H1 (cell line): ENCODE results near the gene CEBPG. TPM values are rescaled to one million over a fixed set of nuclear protein-coding genes. Genes with fewer than 3 reads are reported as not detected.

Experiments
- CTCF ChIA-PET: fragments of 300-600 bp; sonication (Branson Sonifier 250); formaldehyde crosslinking; loops from one replicate; lab custom pipeline; 2021; ENCODE audit not compliant: partially characterized antibody; lab: Charles Lee
- POLR2A ChIA-PET: fragments of 300-600 bp; sonication (Branson Sonifier 250); formaldehyde crosslinking; loops from one replicate; lab custom pipeline; 2021; ENCODE audit warnings: inconsistent platforms; ENCODE audit not compliant: partially characterized antibody; lab: Charles Lee
- DNase-seq, 2 experiments: peaks; one replicate each; pipeline versions ENCODE4 v3.0.0 to v3.0.0-alpha.2; 2010 to 2022; ENCODE audit warnings: low spot score in 2 of 2, low read depth in 1 of 2, mixed read lengths in 1 of 2
- FAIRE-seq: peaks from 2 replicates; lab custom pipeline; 2011; peaks lifted over from hg19 to GRCh38; lab: Jason Lieb, UNC
- H2AFZ ChIP-seq: 2 replicates; pipeline ENCODE4 v1.8.1; 2012; ENCODE audit warnings: low read length, inconsistent platforms
- H2AK5ac ChIP-seq: 2 replicates; pipeline ENCODE4 v1.6.1; 2013; ENCODE audit warnings: low read depth, low read length
- H2BK120ac ChIP-seq: replicated peaks from 2 replicates; pipeline ENCODE3; 2013; ENCODE audit warnings: low read depth, low read length, inconsistent platforms
- H2BK12ac ChIP-seq: 2 replicates; pipeline ENCODE4 v1.6.1; 2013; ENCODE audit warnings: low read depth, low read length
- H2BK15ac ChIP-seq: 2 replicates; pipeline ENCODE4 v1.6.1; 2013; ENCODE audit warnings: low read length
- H2BK20ac ChIP-seq: 2 replicates; pipeline ENCODE4 v1.6.1; 2013; ENCODE audit warnings: low read length
- H2BK5ac ChIP-seq: 2 replicates; pipeline ENCODE4 v1.6.1; 2013; ENCODE audit warnings: low read depth, low read length
- H3K14ac ChIP-seq: 2 replicates; pipeline ENCODE4 v1.6.1; 2013; ENCODE audit warnings: inconsistent platforms; ENCODE audit not compliant: insufficient read length
- H3K18ac ChIP-seq: 2 replicates; pipeline ENCODE4 v1.6.1; 2013; ENCODE audit warnings: low read length; ENCODE audit errors: extremely low read depth
- H3K23ac ChIP-seq: 2 replicates; pipeline ENCODE4 v1.6.1; 2013; ENCODE audit warnings: inconsistent platforms; ENCODE audit not compliant: insufficient read length
- H3K23me2 ChIP-seq: 2 replicates; pipeline ENCODE4 v1.6.1; 2013; ENCODE audit warnings: low read depth, low read length
- H3K27ac ChIP-seq: 2 replicates; pipeline ENCODE4 v1.6.1; 2011; ENCODE audit warnings: low read depth, low read length, inconsistent platforms
- H3K27me3 ChIP-seq, 4 experiments: replicated peaks in 1 of 4; 1 replicate in 1 of 4; 2 replicates in 3 of 4; pipeline versions ENCODE4 v1.6.1 to v1.8.1; 2011 to 2013; ENCODE audit warnings: low read length in 3 of 4, mild to moderate bottlenecking in 3 of 4, inconsistent platforms in 2 of 4, mixed read lengths in 2 of 4, moderate library complexity in 1 of 4; ENCODE audit not compliant: control insufficient read depth in 3 of 4, insufficient read depth in 3 of 4; ENCODE audit errors: extremely low read depth in 1 of 4
- H3K36me3 ChIP-seq, 4 experiments: 2 replicates each; pipeline versions ENCODE4 v1.6.1 to v1.8.1; 2011 to 2013; ENCODE audit warnings: mild to moderate bottlenecking in 4 of 4, low read length in 3 of 4, moderate library complexity in 2 of 4, control low read depth in 1 of 4, inconsistent platforms in 1 of 4; ENCODE audit not compliant: insufficient read depth in 4 of 4, control insufficient read depth in 2 of 4
- H3K4ac ChIP-seq: replicated peaks from 2 replicates; pipeline ENCODE3; 2013; ENCODE audit warnings: low read length, low read depth, mixed read lengths, inconsistent platforms; ENCODE audit not compliant: insufficient read length
- H3K4me1 ChIP-seq, 4 experiments: replicated peaks in 1 of 4; 1 replicate in 1 of 4; 2 replicates in 3 of 4; pipeline versions ENCODE4 v1.6.1 to v1.8.1; 2011 to 2013; ENCODE audit warnings: low read length in 3 of 4, inconsistent platforms in 2 of 4, mixed read lengths in 1 of 4; ENCODE audit not compliant: insufficient read depth in 4 of 4, control insufficient read depth in 3 of 4
- H3K4me2 ChIP-seq, 2 experiments: 2 replicates each; pipeline versions ENCODE4 v1.6.1 to v1.8.1; 2011 to 2013; ENCODE audit warnings: low read depth in 2 of 2, low read length in 2 of 2, control low read depth in 1 of 2, inconsistent platforms in 1 of 2, mild to moderate bottlenecking in 1 of 2; ENCODE audit not compliant: insufficient read depth in 1 of 2
- H3K4me3 ChIP-seq, 4 experiments: fragments of 200-600, 300-600 bp in 1 of 4; sonication (generic), shearing (Covaris generic), sonication (Bioruptor Twin) in 1 of 4; 2 replicates each; pipeline versions ENCODE4 v1.5.1 to v1.8.1; 2011 to 2016; ENCODE audit warnings: low read length in 4 of 4, low read depth in 3 of 4, control low read depth in 2 of 4, inconsistent platforms in 2 of 4, mild to moderate bottlenecking in 2 of 4, mixed read lengths in 1 of 4, moderate library complexity in 1 of 4; ENCODE audit not compliant: insufficient read depth in 2 of 4; ENCODE audit errors: extremely low read depth in 1 of 4
- H3K56ac ChIP-seq: replicated peaks from 2 replicates; pipeline ENCODE3; 2013; ENCODE audit warnings: low read depth, mild to moderate bottlenecking, mixed read lengths, low read length, inconsistent platforms; ENCODE audit not compliant: insufficient read length
- H3K79me1 ChIP-seq: 2 replicates; pipeline ENCODE4 v1.6.1; 2013; ENCODE audit warnings: low read depth, low read length, control low read depth
- H3K79me2 ChIP-seq, 2 experiments: 2 replicates each; pipeline versions ENCODE4 v1.6.1 to v1.8.1; 2012 to 2013; ENCODE audit warnings: low read length in 2 of 2, mild to moderate bottlenecking in 2 of 2, inconsistent platforms in 1 of 2; ENCODE audit not compliant: insufficient read depth in 2 of 2, control insufficient read depth in 1 of 2
- H3K9ac ChIP-seq, 4 experiments: replicated peaks in 1 of 4; 1 replicate in 1 of 4; 2 replicates in 3 of 4; pipeline versions ENCODE4 v1.6.1 to v1.8.1; 2011 to 2013; ENCODE audit warnings: low read depth in 3 of 4, low read length in 3 of 4, control low read depth in 2 of 4, mild to moderate bottlenecking in 2 of 4, moderate library complexity in 2 of 4, inconsistent platforms in 1 of 4; ENCODE audit errors: extremely low read depth in 1 of 4
- H3K9me3 ChIP-seq, 2 experiments: 2 replicates each; pipeline versions ENCODE4 v1.6.1 to v1.8.1; 2012 to 2013; ENCODE audit warnings: mild to moderate bottlenecking in 2 of 2, moderate library complexity in 2 of 2, control low read depth in 1 of 2, inconsistent platforms in 1 of 2, low read depth in 1 of 2, low read length in 1 of 2, mixed read lengths in 1 of 2; ENCODE audit not compliant: insufficient read depth in 2 of 2
- H4K20me1 ChIP-seq, 2 experiments: replicated peaks in 1 of 2; 2 replicates each; pipeline versions ENCODE3 to v1.8.1; 2011 to 2013; ENCODE audit warnings: inconsistent platforms in 2 of 2, low read length in 2 of 2, mild to moderate bottlenecking in 1 of 2; ENCODE audit not compliant: insufficient read depth in 2 of 2, control insufficient read depth in 1 of 2
- H4K5ac ChIP-seq: 2 replicates; pipeline ENCODE4 v1.6.1; 2013; ENCODE audit warnings: low read length, low read depth, mixed read lengths, inconsistent platforms; ENCODE audit not compliant: insufficient read length
- H4K8ac ChIP-seq: 2 replicates; pipeline ENCODE4 v1.8.0; 2013; ENCODE audit warnings: mild to moderate bottlenecking, moderate library complexity, low read length, inconsistent platforms; ENCODE audit not compliant: insufficient read depth; ENCODE audit errors: extremely low read depth
- H4K91ac ChIP-seq: replicated peaks from 2 replicates; pipeline ENCODE3; 2013; ENCODE audit warnings: low read length, mixed read lengths, inconsistent platforms; ENCODE audit not compliant: insufficient read length
- CREB1 ChIP-seq: IDR thresholded peaks from 2 replicates; pipeline ENCODE4 v1.6.1; 2012; ENCODE audit warnings: inconsistent platforms
- CTCF ChIP-seq, 3 experiments: IDR thresholded peaks; 1 replicate in 2 of 3; 2 replicates in 1 of 3; pipeline versions ENCODE4 v1.5.1 to v1.6.1; 2011; ENCODE audit warnings: low read length in 3 of 3, mild to moderate bottlenecking in 3 of 3, inconsistent platforms in 2 of 3, low read depth in 1 of 3, moderate library complexity in 1 of 3; ENCODE audit not compliant: insufficient read depth in 1 of 3; ENCODE audit errors: control extremely low read depth in 1 of 3
- E2F6 ChIP-seq: IDR thresholded peaks from 2 replicates; pipeline ENCODE4 v1.6.1; 2012; ENCODE audit warnings: inconsistent platforms
- FOSL1 ChIP-seq: IDR thresholded peaks from 2 replicates; pipeline ENCODE4 v1.6.1; 2011; ENCODE audit warnings: mild to moderate bottlenecking, low read depth, low read length, moderate library complexity; ENCODE audit not compliant: insufficient read depth
- GTF2F1 ChIP-seq: IDR thresholded peaks from 2 replicates; pipeline ENCODE4 v1.6.1; 2012; ENCODE audit warnings: low read depth, low read length, improper control_type of control experiment, borderline replicate concordance
- MAX ChIP-seq: IDR thresholded peaks from 2 replicates; pipeline ENCODE4 v1.6.1; 2012; ENCODE audit warnings: inconsistent platforms
- TBP ChIP-seq: IDR thresholded peaks from 2 replicates; pipeline ENCODE4 v1.6.1; 2011; ENCODE audit warnings: low read depth, low read length, improper control_type of control experiment
- WGBS, 2 experiments: shearing (Covaris generic) in 1 of 2; methylation state at CpG; one replicate each; pipeline versions ENCODE4 v1.1.6 to v1.1.7; 2013 to 2015; ENCODE audit warnings: low lambda C conversion rate in 2 of 2, mixed read lengths in 2 of 2, inconsistent platforms in 1 of 2, low coverage in 1 of 2, missing lambda C conversion rate in 1 of 2; ENCODE audit not compliant: insufficient replicate concordance in 2 of 2, insufficient coverage in 1 of 2, insufficient read length in 1 of 2; ENCODE audit errors: extremely low coverage in 1 of 2, missing lambda C conversion rate in 1 of 2; 5-methylcytosine and 5-hydroxymethylcytosine counted together
- polyA plus RNA-seq, 7 experiments: library from polyadenylated mRNA; depleted of rRNA in 3 of 7; stranded (reverse) in 5 of 7; unstranded in 2 of 7; fragments of >200 nt in 5 of 7; fragments of 200-250 nt in 2 of 7; gene quantifications; 1 replicate in 5 of 7; 2 replicates in 1 of 7; 4 replicates in 1 of 7; pipeline versions ENCODE4 v1.2.1 to v1.2.3, GENCODE V29; 2011 to 2013; ENCODE audit warnings: missing spikeins in 2 of 7, mixed read lengths in 2 of 7
- total RNA-seq: library from RNA; stranded (reverse); fragmentation: NEBNext Ultra II Directional; extraction: Animal tissue kit (Norgen Biotek cat#: 25700); gene quantifications from 2 replicates; pipeline ENCODE4 v1.2.1, GENCODE V29; 2021

The CEBPG gene
- total and polyA plus RNA-seq, 2 of the 8 experiments (the other 6 are each of a cell fraction or from before 2014, with no cell fraction given), result 12.3 to 35.4 TPM

GRCh38 chr19:33407140-33407551 lies 33.6 kb downstream of the CEBPG start:
- Histone ChIP-seq H3K23me2 (no peaks in the 10 kb centered on the region), H4K20me1 (peaks cover 0 to 10% of the 10 kb centered on the region in 2 experiments), H2BK12ac (no peak overlapping the region), H3K4ac (no peak overlapping the region), H3K4me2 (no peak overlapping the region), H3K9me3 (no peaks in the 10 kb centered on the region), H2BK15ac (no peak overlapping the region), H4K91ac (no peak overlapping the region), H4K8ac (peak overlapping the region; percentile 89; the same call in 1 of the 2 replicates), H3K4me1 (peaks cover 0 to 6% (median 5%) of the 10 kb centered on the region in 4 experiments; a peak in 5 of 7 replicates), H3K9ac (no peak overlapping the region), H3K14ac (no peak overlapping the region), H2AFZ (no peak overlapping the region), H3K79me2 (no peaks in the 10 kb centered on the region), H3K79me1 (no peaks in the 10 kb centered on the region), H3K23ac (no peak overlapping the region), H3K18ac (no peak overlapping the region; the same call in none of the 2 replicates), H2BK5ac (no peak overlapping the region; the same call in 1 of the 2 replicates), H2BK120ac (no peak overlapping the region), H3K27ac (no peak overlapping the region), H3K27me3 (no peaks in the 10 kb centered on the region), H3K36me3 (no peaks in the 10 kb centered on the region), H4K5ac (no peak overlapping the region), H2AK5ac (no peak overlapping the region), H3K56ac (no peak overlapping the region), H2BK20ac (no peak overlapping the region), H3K4me3 (no peak overlapping the region)
- FAIRE-seq (no peak), DNase-seq (no peak)
- ChIA-PET POLR2A (interaction anchor here (1.8 to 2.0 kb wide), 2 partner anchors 104 to 165 kb away, joined by 4 to 6 read pairs; no protein-coding TSS in a partner anchor), CTCF (interaction anchor here (0.6 to 24.5 kb wide), 28 partner anchors 9 to 371 kb away, joined by 3 to 426 read pairs (median 4); no protein-coding TSS in a partner anchor)
- 56% methylated on average over 9 of the region's 9 CpGs; no CpG with 5 or more reads in 1 of the 2 experiments for WGBS, 2 experiments
- TF ChIP-seq CTCF (IDR thresholded peaks at IDR 0.05; ENCODE audit: control extremely low read depth in 1 of 3, insufficient read depth in 1 of 3, low read depth in 1 of 3, low read length in 3 of 3) (peak in 1 of 3 experiments; percentile 20; a peak in 1 of 4 replicates), MAX (peak; percentile 50; the same call in 1 of the 2 replicates), TBP (no peak), E2F6 (peak; percentile 48; the same call in 1 of the 2 replicates), GTF2F1 (no peak), FOSL1 (no peak), CREB1 (no peak)
